GM12874 (cell line): ENCODE results near the gene PODXL2.

ENCODE experiments used
- CTCF ChIP-seq: IDR thresholded peaks from 2 replicates; pipeline ENCODE4 v1.5.1; 2011; ENCODE audit warnings: low read depth, mild to moderate bottlenecking, control low read depth, low read length, moderate library complexity; ENCODE audit not compliant: insufficient read depth

Gene PODXL2

GRCh38 chr3:127607675-127608361 lies 21.2 kb upstream of the PODXL2 start:
- TF ChIP-seq CTCF, result no peak

GRCh38 chr3:127608362-127608718 lies 20.6 kb upstream of the PODXL2 start:
- TF ChIP-seq CTCF, result no peak

- TF ChIP-seq CTCF, result no peak
Observed at GRCh38 chr3:127610105-127610504, 18.9 kb upstream of the PODXL2 start.

GRCh38 chr3:127611251-127611650 lies 17.7 kb upstream of the PODXL2 start:
- TF ChIP-seq CTCF, result no peak

- TF ChIP-seq CTCF, result no peak
Observed at GRCh38 chr3:127612966-127613365, 16.0 kb upstream of the PODXL2 start.

- no peak for TF ChIP-seq CTCF
Observed at GRCh38 chr3:127613406-127613805, 15.6 kb upstream of the PODXL2 start.

- no peak for TF ChIP-seq CTCF
Observed at GRCh38 chr3:127614928-127615589, 13.9 kb upstream of the PODXL2 start.
